HG03439 (cell line): ENCODE measurements around the gene SLC9A1.

Experiments
- ATAC-seq: cut with Tn5 transposase; IDR thresholded peaks from one replicate; pipeline ENCODE4 v1.9.1; 2021; ENCODE audit warnings: mild to moderate bottlenecking, moderate library complexity; ENCODE audit not compliant: unreplicated experiment

Gene SLC9A1

GRCh38 chr1:27108588-27108987 is 46.3 kb downstream of the SLC9A1 start:
- ATAC-seq: no peak

GRCh38 chr1:27106561-27107323 is 48.2 kb downstream of the SLC9A1 start:
- ATAC-seq: no peak

- ATAC-seq: no peak
These were observed 49.9 kb downstream of the SLC9A1 start for GRCh38 chr1:27105018-27105417.

- ATAC-seq: no peak
These were observed 51.4 kb downstream of the SLC9A1 start for GRCh38 chr1:27103498-27103897.

- ATAC-seq: no peak
These were observed 52.0 kb downstream of the SLC9A1 start for GRCh38 chr1:27102707-27103468.

GRCh38 chr1:27102134-27102706 is 52.7 kb downstream of the SLC9A1 start:
- ATAC-seq: no peak

GRCh38 chr1:27101696-27102095 is 53.2 kb downstream of the SLC9A1 start:
- ATAC-seq: no peak

- ATAC-seq: no peak
These were observed 53.9 kb downstream of the SLC9A1 start for GRCh38 chr1:27101054-27101491.

GRCh38 chr1:27100335-27101053 is 54.4 kb downstream of the SLC9A1 start:
- no peak for ATAC-seq

GRCh38 chr1:27099587-27100334 is 55.2 kb downstream of the SLC9A1 start:
- no peak for ATAC-seq

GRCh38 chr1:27099135-27099586 is 55.8 kb downstream of the SLC9A1 start:
- ATAC-seq: no peak

- no peak for ATAC-seq
These were observed 56.3 kb downstream of the SLC9A1 start for GRCh38 chr1:27098431-27099134.

- no peak for ATAC-seq
These were observed 57.4 kb downstream of the SLC9A1 start for GRCh38 chr1:27097484-27097917.

GRCh38 chr1:27095576-27095975 is 59.3 kb downstream of the SLC9A1 start:
- ATAC-seq: no peak

- ATAC-seq: no peak
These were observed 62.0 kb downstream of the SLC9A1 start for GRCh38 chr1:27092888-27093287.

GRCh38 chr1:27090911-27091310 is 64.0 kb downstream of the SLC9A1 start:
- ATAC-seq: no peak

- no peak for ATAC-seq
These were observed 67.3 kb downstream of the SLC9A1 start for GRCh38 chr1:27087371-27088220.

GRCh38 chr1:27086628-27087027 is 68.3 kb downstream of the SLC9A1 start:
- no peak for ATAC-seq

GRCh38 chr1:27086026-27086425 is 68.9 kb downstream of the SLC9A1 start:
- no peak for ATAC-seq
